SK-N-MC (cell line): ENCODE measurements around the gene RAP2B.
"Not testable (repeated sequence)": the region's sequence is repeated elsewhere in the genome, so short reads cannot be mapped to it uniquely, and the experiment has no call there.

Experiments
- DNase-seq: peaks from one replicate; pipeline ENCODE4 v3.0.0-alpha.2; 2011; ENCODE audit warnings: low read depth, low spot score
- H3K27ac ChIP-seq: fragments of 200-600 bp; sonication (generic); 2 replicates; pipeline ENCODE4 v1.5.1; 2016; ENCODE audit warnings: mixed run types
- H3K36me3 ChIP-seq: fragments of 200-600 bp; sonication (generic); 2 replicates; pipeline ENCODE4 v1.6.1; 2017; ENCODE audit warnings: antibody characterized with exemption, low read length, mixed read lengths; ENCODE audit not compliant: insufficient read depth
- H3K4me3 ChIP-seq: fragments of 200-600 bp; sonication (generic); 2 replicates; pipeline ENCODE4 v1.5.1; 2016
- H3K9ac ChIP-seq: fragments of 200-600 bp; sonication (generic); 2 replicates; pipeline ENCODE4 v1.8.0; 2017; ENCODE audit warnings: mixed run types, mixed read lengths; ENCODE audit not compliant: insufficient read length
- H3K9me3 ChIP-seq: fragments of 200-600 bp; sonication (generic); 2 replicates; pipeline ENCODE4 v1.6.1; 2017; ENCODE audit warnings: low read depth, mild to moderate bottlenecking, antibody characterized with exemption, low read length, moderate library complexity, mixed read lengths
- EZH2 ChIP-seq: fragments of 200-600 bp; sonication (generic); IDR thresholded peaks from one replicate; pipeline ENCODE4 v1.6.1; 2017; ENCODE audit warnings: antibody characterized with exemption
- FOXP2 ChIP-seq: optimal IDR thresholded peaks from 2 replicates; pipeline ENCODE3; 2011; ENCODE audit warnings: mild to moderate bottlenecking, moderate library complexity; ENCODE audit not compliant: insufficient read depth; ENCODE audit errors: extremely low read length, control extremely low read depth
- POLR2AphosphoS5 ChIP-seq: IDR thresholded peaks from 2 replicates; pipeline ENCODE4 v1.6.1; 2012; ENCODE audit warnings: mild to moderate bottlenecking, low read depth, low read length, borderline replicate concordance

The RAP2B gene

GRCh38 chr3:153173758-153174516 lies 11.9 kb downstream of the RAP2B start:
- Histone ChIP-seq H3K4me3 (no peak overlapping the region), H3K36me3 (no peaks in the 10 kb centered on the region; the same call in 1 of the 2 replicates), H3K9me3 (peaks cover 8% of the 10 kb centered on the region; the same call in 1 of the 2 replicates), H3K27ac (no peak overlapping the region), H3K9ac (no peak overlapping the region)
- TF ChIP-seq EZH2 (no peak), FOXP2 (no peak), POLR2AphosphoS5 (no peak)
- no peak for DNase-seq

- Histone ChIP-seq H3K27ac (no peak overlapping the region), H3K9me3 (peaks cover 8% of the 10 kb centered on the region; the same call in 1 of the 2 replicates), H3K9ac (no peak overlapping the region), H3K36me3 (no peaks in the 10 kb centered on the region; the same call in 1 of the 2 replicates), H3K4me3 (no peak overlapping the region)
- no peak for DNase-seq
- TF ChIP-seq EZH2 (no peak), POLR2AphosphoS5 (no peak), FOXP2 (no peak)
Measured at GRCh38 chr3:153176197-153176596, 14.2 kb downstream of the RAP2B start.

GRCh38 chr3:153180860-153181372 lies 18.9 kb downstream of the RAP2B start:
- H3K27ac ChIP-seq, result no peak overlapping the region
- H3K9me3 ChIP-seq, result peaks cover 8% of the 10 kb centered on the region; the same call in 1 of the 2 replicates
- no peak overlapping the region for H3K9ac ChIP-seq
- no peak for DNase-seq
- no peak overlapping the region for H3K4me3 ChIP-seq
- no peaks in the 10 kb centered on the region; the same call in 1 of the 2 replicates for H3K36me3 ChIP-seq
- TF ChIP-seq EZH2, result no peak
- no peak for TF ChIP-seq POLR2AphosphoS5
- no peak for TF ChIP-seq FOXP2

DNA sequence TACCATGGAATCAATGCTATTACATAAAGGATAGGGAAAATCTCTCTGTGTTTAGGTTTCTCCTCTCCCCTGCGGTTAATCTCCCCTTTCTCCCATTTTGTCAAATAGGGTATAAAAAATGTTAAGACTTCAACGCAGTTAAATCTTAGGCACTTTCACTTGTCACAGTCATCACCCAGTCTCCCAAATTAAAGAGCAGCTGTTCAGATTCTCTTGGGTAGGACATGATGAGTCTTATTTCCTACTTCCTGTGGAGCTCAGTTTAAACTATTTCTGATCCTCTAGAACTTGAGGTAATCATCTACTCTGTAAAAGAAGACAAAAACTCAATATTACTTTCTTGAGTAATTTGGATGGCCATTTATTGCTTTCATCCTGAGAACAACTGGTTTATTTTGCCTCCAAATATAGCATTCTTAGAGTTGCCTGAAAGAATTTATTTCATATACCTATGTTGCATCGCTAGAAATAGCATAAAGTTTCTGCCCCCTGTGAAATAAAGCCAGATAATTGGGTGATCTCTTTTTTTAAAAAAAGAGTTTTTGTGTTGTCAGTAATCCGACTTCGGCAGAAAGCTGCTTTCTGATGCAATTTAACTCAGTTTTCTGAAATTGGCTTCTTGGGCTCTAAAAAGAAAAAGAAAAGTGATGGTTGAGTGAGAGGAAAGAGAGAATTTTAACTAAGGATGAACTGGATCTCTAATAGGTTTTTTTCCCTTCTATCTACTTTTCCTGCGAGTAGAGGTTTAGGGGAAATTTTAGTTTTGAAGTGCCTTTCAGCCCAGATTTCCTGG lies 20.7 kb downstream of the RAP2B start:
- H3K36me3 ChIP-seq, result no peaks in the 10 kb centered on the region
- H3K9me3 ChIP-seq, result no peaks in the 10 kb centered on the region
- peak overlapping the region; percentile 22 for H3K9ac ChIP-seq
- peak overlapping the region; percentile 66 for H3K27ac ChIP-seq
- no peak for TF ChIP-seq POLR2AphosphoS5
- no peak for TF ChIP-seq FOXP2
- TF ChIP-seq EZH2, result no peak
- peak overlapping the region; percentile 5; the same call in 1 of the 2 replicates for H3K4me3 ChIP-seq
- DNase-seq, result no peak

GRCh38 chr3:153190923-153191322 lies 28.9 kb downstream of the RAP2B start:
- peak overlapping the region; percentile 7; the same call in 1 of the 2 replicates for H3K27ac ChIP-seq
- H3K9ac ChIP-seq, result no peak overlapping the region
- H3K36me3 ChIP-seq, result no peaks in the 10 kb centered on the region
- H3K4me3 ChIP-seq, result peak overlapping the region; percentile 18; the same call in 1 of the 2 replicates
- TF ChIP-seq FOXP2 (no peak), POLR2AphosphoS5 (no peak), EZH2 (no peak)
- DNase-seq, result no peak
- no peaks in the 10 kb centered on the region for H3K9me3 ChIP-seq

- no peak overlapping the region for H3K9ac ChIP-seq
- no peak for DNase-seq
- no peak overlapping the region for H3K4me3 ChIP-seq
- no peaks in the 10 kb centered on the region for H3K9me3 ChIP-seq
- H3K27ac ChIP-seq, result no peak overlapping the region
- TF ChIP-seq EZH2, result no peak
- no peak for TF ChIP-seq POLR2AphosphoS5
- TF ChIP-seq FOXP2, result no peak
- no peaks in the 10 kb centered on the region for H3K36me3 ChIP-seq
Measured at GRCh38 chr3:153192327-153192726, 30.3 kb downstream of the RAP2B start.

DNA sequence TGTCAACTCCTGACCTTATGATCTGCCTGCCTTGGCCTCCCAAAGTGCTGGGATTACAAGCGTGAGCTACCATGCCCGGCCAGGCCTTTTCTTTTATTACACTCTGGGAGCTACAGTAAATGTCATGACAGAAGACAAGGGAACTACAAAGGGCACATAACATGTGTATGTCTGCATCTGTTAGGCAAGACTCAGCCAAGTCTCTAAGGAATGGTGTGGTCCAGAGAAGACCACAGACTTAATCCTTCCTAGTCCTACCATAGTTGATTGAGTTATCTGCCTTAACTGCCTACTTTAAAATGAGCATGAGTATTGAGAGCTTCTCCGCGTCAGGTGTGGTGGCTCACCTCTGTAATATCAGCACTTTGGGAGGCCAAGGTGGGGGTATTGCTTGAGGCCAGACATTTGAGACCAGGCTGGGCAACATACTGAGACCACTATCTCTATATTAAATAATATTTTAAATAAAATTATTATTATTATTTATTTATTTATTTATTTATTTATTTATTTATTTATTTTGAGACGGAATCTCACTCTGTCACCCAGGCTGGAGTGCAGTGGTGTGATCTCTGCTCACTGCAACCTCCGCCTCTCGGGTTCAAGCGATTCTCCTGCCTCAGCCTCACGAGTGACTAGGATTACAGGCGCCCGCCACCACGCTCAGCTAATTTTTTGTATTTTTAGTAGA lies 31.9 kb downstream of the RAP2B start:
- H3K9ac ChIP-seq, H3K4me3 ChIP-seq, H3K27ac ChIP-seq, H3K36me3 ChIP-seq, DNase-seq, H3K9me3 ChIP-seq: not testable (repeated sequence)

GRCh38 chr3:153195349-153195879 lies 33.4 kb downstream of the RAP2B start:
- TF ChIP-seq POLR2AphosphoS5 (no peak), FOXP2 (no peak), EZH2 (no peak)
- no peak overlapping the region for H3K27ac ChIP-seq
- no peaks in the 10 kb centered on the region for H3K36me3 ChIP-seq
- DNase-seq, result no peak
- H3K9ac ChIP-seq, result no peak overlapping the region
- H3K9me3 ChIP-seq, result no peaks in the 10 kb centered on the region
- no peak overlapping the region for H3K4me3 ChIP-seq

DNA sequence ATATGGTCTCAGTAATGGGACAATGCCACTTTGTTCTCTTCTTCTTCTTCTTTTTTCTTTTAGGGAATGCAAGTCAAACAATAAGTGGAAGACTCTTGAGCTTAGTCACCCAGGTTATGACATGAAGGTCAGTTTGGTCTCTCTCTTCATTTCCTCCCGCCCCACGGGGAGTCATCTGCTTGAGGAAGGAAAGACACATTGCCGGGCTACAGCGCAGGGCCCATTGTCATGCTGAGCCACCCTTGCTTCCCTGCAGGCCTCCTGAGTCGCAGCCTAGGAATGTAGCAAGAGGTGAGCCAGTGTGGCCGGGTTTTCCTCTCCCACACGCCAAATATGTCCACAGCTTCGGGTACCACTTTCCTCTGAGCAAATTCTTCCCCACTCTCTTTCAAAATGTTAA lies 47.6 kb downstream of the RAP2B start:
- H3K9ac ChIP-seq, result no peak overlapping the region
- no peak overlapping the region for H3K27ac ChIP-seq
- H3K4me3 ChIP-seq, result no peak overlapping the region
- no peaks in the 10 kb centered on the region for H3K9me3 ChIP-seq
- TF ChIP-seq FOXP2, result no peak
- no peak for TF ChIP-seq EZH2
- TF ChIP-seq POLR2AphosphoS5, result no peak
- no peak for DNase-seq
- no peaks in the 10 kb centered on the region for H3K36me3 ChIP-seq
